IPS DF 19.7 (cell line): ENCODE measurements around the gene NLN.
"Not testable (repeated sequence)": the region's sequence is repeated elsewhere in the genome, so short reads cannot be mapped to it uniquely, and the experiment has no call there.

Experiments
- DNase-seq: peaks from one replicate; pipeline ENCODE4 v3.0.0-alpha.2; 2013; ENCODE audit warnings: low read depth, low spot score

The NLN gene

GRCh38 chr5:65772963-65773362, 51.0 kb downstream of the NLN start:
- DNase-seq, result not testable (repeated sequence)

- DNase-seq, result no peak
Measured at GRCh38 chr5:65774346-65774745, 52.3 kb downstream of the NLN start.

- DNase-seq, result no peak
Measured at GRCh38 chr5:65775476-65775875, 53.5 kb downstream of the NLN start.

GRCh38 chr5:65776441-65777141, 54.6 kb downstream of the NLN start:
- DNase-seq, result no peak

GRCh38 chr5:65778126-65778525, 56.1 kb downstream of the NLN start:
- no peak for DNase-seq

GRCh38 chr5:65779643-65780042, 57.6 kb downstream of the NLN start:
- DNase-seq, result no peak

GRCh38 chr5:65788296-65788695, 66.3 kb downstream of the NLN start:
- not testable (repeated sequence) for DNase-seq

GRCh38 chr5:65790371-65791163, 68.6 kb downstream of the NLN start:
- no peak for DNase-seq

GRCh38 chr5:65791712-65792673, 70.0 kb downstream of the NLN start:
- no peak for DNase-seq

- no peak for DNase-seq
Measured at GRCh38 chr5:65796269-65796668, 74.3 kb downstream of the NLN start.

GRCh38 chr5:65796751-65797316, 74.8 kb downstream of the NLN start:
- no peak for DNase-seq

GRCh38 chr5:65797481-65797880, 75.5 kb downstream of the NLN start:
- DNase-seq, result no peak

GRCh38 chr5:65799857-65800256, 77.9 kb downstream of the NLN start:
- DNase-seq, result no peak

- DNase-seq, result no peak
Measured at GRCh38 chr5:65800775-65801174, 78.8 kb downstream of the NLN start.

GRCh38 chr5:65801352-65801783, 79.4 kb downstream of the NLN start:
- DNase-seq, result no peak

- DNase-seq, result no peak
Measured at GRCh38 chr5:65802080-65802479, 80.1 kb downstream of the NLN start.

GRCh38 chr5:65802820-65803219, 80.8 kb downstream of the NLN start:
- no peak for DNase-seq

GRCh38 chr5:65803699-65804391, 81.8 kb downstream of the NLN start:
- no peak for DNase-seq

- no peak for DNase-seq
Measured at GRCh38 chr5:65805089-65805488, 83.1 kb downstream of the NLN start.

GRCh38 chr5:65807494-65807893, 85.5 kb downstream of the NLN start:
- not testable (repeated sequence) for DNase-seq

GRCh38 chr5:65808251-65808741, 86.3 kb downstream of the NLN start:
- DNase-seq, result no peak
